Stimulated activated CD4-positive, alpha-beta T cell treated with anti-CD3 and anti-CD28 coated beads, Interleukin-4, amount 100 ng/mL, for 24 hours (primary cell): ENCODE results near the gene PUSL1.

Experiments used
- DNase-seq: peaks from one replicate; pipeline ENCODE4 v3.0.0-alpha.2; 2020

Gene PUSL1, protein sequence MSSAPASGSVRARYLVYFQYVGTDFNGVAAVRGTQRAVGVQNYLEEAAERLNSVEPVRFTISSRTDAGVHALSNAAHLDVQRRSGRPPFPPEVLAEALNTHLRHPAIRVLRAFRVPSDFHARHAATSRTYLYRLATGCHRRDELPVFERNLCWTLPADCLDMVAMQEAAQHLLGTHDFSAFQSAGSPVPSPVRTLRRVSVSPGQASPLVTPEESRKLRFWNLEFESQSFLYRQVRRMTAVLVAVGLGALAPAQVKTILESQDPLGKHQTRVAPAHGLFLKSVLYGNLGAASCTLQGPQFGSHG

DNA sequence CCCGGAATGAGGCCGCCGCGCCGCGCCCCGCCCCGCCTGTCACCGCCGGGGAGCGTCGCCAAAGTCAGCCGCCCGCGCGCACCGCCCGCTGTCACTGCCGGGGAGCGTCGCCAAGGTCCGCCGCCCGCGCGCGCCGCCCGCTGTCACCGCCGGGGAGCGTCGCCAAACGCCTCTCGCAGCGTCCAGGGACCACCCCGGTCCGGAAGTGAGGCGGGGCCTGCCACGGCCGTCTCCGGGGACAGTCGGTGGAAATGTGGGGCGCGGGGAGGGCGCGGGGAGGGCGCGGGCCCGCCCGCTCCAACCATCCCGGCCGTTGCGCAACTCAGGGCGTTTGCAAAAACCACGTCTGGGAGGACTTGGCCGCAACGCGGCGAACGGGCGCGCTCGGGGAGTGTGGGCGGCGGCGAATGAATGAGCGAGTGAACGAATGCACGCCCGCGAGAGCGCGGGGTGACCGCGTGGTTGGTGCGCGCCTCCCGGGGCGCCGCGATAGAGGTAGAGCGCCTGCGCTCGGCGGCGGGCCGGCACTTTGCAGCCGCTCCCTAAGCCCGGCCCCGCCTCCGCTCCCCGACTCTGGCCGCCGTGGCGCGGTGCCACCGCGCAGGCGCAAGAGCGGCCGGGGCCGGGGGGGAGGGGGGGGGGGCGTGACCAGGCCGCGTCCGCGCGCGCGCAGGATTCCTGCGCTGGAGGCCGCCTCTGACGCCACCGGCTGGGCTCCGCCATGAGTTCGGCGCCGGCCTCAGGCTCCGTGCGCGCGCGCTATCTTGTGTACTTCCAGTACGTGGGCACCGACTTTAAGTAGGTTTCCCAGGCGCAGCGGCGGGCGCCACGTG is at the start of gene PUSL1, which contains the start of gene ACAP3:
Gene PUSL1, plus strand, starts transcription at position 675 of the 833 bp plus-strand sequence. Its CDS starts 47 bp downstream, at position 722.
Gene ACAP3, minus strand, starts transcription at position 8 of the 833 bp plus-strand sequence. CDS start 115 bp downstream, outside the sequence.
- peak; percentile 87 for DNase-seq

DNA sequence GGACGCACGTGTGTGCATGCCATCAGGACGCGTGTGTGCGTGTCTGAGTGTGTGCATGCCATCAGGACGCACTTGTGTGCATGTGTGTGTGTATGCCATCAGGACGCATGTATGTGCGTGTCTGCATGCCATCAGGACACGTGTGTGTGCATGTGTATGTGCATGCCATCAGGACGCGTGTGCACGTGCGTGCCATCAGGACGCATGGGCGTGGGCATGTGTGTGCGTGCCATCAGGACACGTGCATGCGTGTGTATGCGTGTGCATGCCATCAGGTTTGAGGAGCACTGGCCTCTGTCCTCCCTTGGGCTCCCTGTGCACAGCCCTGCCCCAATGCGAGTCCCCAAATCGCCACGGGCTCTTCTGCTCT is 49.3 kb upstream of the PUSL1 start:
- no peak for DNase-seq

DNA sequence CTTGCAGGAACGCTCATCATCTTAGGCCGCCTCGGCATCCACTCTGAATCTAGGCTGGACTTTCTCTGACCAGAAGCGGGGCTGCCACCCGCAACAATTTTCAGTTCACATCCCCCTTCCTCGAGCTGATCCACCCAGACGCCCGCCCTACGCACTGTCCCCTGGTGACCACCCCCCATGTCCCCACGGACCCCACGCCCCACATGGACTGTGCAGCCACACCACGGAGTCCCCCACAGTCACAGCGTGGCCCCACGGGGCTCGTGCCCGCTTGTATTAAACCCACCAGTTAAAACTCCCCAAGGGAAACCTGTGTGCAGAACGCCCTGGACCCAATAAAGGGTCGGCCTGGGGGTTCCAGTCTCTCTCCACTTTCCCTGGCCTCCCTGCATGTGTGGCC is 48.9 kb upstream of the PUSL1 start:
- no peak for DNase-seq

DNA sequence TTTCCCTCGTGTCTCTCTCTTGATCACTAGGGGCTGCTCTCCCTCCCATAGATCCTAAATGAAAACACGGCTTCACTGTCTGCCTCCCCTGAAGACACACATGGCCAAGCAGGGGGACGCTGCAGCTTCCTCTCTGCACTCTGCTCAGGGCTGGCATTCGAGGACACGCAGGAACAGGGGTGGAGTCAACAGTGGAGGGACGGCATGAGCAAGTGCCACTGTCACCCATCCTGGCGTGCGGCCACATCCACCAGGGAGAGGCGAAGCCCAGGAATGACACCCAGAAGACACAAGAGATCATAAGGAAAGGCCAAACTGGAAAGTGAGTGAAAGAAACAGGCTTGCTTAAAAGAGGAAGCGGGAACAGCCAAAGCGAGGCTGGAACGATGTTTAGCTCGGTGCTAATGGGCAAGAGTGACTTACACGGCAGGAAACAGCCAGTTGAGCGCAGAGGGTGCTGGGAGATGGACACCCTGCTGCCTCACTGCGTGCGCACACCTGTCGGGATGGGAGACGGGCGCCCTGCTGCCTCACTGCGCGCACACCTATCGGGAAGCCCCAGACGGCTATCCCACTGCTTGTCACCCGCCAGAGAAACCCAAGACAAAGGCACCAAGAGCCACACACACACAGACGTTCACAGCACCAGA is 48.3 kb upstream of the PUSL1 start:
- no peak for DNase-seq

DNA sequence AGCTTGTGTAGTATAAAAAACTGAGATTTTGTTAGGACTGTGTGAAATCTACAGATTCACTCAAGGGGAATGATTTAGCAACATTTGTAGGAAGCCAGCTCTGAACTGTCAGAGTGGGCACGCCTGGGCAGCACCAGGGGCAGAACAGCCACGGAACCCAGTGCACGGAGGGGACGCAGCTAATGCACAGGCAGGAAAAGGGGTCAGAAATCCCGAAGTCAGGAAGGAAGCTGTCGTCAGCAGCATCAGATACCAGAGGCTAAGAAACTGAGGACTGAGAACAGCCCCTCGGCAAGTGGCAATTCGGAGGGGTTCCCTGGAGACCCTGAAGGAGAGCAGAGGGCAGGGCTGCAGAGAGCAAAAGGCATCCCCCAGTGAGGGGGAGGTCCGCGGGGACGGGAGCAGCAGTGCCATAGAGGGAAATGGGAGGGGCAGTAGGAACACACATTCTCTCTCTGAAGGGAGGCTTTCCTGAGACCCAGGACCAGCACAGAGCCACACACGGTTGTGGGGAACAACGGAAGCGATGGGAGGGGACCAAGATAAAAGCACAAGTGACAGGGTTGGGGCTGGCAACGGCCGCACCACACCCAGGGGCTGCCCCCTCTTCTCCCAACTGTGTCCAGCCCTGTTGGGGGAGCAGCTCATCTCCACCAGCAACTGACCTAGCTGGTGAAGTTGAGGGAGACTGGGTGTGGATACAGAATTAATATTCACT is 47.4 kb upstream of the PUSL1 start:
- no peak for DNase-seq

DNA sequence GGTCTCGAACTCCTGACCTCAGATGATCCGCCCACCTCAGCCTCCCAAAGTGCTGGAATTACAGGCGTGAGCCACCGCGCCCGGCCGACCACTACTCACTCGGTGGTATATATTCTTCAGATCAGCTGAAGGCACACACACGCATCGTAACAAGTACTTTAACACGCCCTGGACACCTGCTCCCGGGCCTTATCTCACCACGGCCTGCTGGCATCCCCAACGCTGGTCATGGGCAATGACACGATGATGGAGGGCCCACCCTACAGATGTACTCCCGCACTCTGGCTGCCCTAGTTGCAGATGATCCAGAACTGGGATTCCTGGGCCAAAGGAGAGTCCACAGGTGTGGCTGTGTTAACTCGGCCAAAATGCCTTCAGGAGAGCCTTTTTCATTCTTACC is 46.3 kb upstream of the PUSL1 start:
- no peak for DNase-seq

DNA sequence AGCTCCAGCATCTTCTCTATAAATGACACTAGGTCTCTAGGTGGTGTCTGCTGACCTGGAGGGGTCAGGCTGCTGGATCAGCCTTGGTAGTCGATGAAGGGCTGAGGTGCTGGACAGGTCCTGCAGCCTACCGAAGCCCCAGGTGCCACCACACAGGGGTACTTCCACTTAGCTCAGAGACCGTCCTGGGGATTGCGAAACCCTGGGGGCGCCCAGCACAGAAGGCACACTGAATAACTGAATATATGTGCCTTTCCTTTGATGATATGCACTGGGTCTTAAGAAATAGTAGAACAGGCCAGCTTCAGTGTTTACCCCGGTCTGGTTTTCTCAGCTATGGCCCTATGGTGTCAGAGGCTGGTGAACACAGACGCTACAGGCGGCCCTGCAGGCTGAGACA is 45.6 kb upstream of the PUSL1 start:
- no peak for DNase-seq

DNA sequence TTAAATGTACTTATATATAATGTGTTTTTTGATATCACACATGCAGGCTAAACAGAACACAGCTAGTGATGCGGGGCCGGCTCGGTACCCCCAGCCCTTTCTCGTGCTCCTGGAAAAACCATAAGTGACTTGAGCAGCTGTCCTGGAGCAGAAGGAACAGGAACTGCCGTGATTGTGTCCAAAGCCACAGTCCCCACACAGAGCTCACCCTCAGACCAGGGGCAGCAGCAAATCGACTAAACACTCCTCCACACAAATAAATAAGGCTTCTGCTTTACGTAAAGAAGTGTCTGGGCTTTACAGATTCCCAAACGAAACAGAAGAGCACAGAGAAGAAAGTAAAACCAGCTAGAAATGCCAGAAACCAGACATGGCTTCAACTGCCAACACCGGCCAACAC is 44.4 kb upstream of the PUSL1 start:
- no peak for DNase-seq

DNA sequence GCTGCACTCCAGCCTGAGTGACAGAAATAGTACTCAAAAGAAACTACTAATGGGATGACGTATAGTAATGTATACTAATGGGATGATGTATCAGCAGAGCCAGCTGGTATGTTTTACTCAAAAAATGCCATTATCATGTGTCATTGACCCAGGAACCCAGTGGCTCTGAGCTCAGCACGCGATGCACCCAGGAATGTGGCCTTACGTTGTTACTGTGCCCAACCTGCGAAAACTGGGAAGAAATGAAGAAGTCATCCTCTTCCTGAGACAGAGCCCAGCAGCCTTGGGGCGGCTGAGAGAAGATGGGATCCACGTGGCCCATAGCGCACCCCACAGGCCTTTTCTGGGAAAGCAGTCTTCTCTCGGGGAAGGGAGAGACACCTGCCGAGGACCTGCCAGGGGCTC is 43.5 kb upstream of the PUSL1 start:
- no peak for DNase-seq

DNA sequence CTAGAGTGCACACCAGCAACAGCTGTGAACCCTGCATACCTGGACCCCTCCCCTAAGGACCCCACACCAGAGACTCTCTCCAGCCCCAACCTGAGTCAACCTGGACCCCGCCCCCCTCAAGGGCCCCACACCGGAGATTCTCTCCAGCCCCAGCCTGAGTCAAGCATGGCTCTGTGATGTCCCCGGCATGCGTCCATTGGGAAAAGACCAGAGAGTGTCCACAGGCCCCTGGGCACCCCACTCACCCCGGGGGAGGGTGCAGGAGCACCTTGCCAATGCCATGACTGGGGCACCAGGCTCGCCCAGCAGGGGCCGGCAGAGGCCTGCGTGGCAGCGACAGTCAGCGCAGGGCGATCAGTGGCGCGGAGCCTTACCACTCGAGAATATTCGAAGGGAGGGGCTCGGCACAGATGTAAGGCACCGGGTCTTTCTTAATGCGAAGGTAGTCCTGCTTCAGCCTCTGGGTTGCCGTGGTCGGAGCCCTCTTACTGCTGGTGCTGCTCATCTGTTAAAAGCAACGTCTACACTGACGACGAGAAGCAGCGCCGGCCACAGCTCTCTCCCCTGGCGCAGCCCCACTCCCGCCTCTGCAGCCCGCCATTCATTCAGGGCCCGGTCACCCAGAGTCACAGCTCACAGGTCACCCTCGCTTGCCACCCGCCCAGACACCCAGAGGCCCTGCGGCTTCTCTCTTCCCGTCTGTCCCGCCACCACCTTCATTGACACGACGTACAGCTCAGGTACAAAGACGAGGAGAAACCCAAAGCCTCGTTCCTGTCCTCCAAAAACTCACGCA is 40.7 kb upstream of the PUSL1 start:
- DNase-seq, result no peak

DNA sequence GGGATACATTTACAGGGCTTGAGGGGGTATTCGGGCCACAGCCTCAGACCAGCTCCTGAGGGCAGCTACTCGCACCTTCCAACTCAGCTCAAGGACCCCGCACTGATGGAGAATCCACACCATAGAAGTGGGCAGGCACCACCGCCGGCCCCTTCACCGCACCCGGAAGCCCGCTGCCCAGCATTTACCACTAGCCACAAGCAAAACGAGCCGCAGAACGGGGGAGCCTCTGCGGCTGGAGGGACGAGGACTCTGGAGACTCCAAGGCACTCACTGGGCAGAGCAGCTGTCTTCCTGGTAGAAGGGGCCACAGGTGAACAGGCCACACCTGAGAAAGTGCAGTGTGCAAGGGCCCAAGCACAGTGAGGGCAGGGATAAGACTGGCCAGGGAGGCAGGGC is 40.1 kb upstream of the PUSL1 start:
- no peak for DNase-seq

DNA sequence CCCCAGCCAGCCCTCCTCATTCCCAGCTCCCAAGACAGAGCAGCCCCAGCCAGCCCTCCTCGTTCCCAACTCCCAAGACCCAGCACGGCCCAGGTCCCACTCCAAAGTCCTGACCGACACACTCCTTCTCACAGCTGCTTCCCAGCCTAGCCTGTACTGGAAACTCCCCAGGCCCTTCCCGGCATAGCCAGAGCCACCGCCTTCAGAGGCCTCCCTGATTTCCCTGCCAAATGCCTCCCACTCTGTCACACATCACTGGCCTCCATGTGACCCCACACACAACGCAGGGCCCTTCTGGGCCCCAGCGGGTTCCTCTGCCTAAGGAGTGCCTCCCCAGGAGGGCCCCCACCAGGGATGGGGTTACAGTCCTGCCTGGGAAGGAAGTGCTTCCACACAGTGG is 37.6 kb upstream of the PUSL1 start:
- no peak for DNase-seq

DNA sequence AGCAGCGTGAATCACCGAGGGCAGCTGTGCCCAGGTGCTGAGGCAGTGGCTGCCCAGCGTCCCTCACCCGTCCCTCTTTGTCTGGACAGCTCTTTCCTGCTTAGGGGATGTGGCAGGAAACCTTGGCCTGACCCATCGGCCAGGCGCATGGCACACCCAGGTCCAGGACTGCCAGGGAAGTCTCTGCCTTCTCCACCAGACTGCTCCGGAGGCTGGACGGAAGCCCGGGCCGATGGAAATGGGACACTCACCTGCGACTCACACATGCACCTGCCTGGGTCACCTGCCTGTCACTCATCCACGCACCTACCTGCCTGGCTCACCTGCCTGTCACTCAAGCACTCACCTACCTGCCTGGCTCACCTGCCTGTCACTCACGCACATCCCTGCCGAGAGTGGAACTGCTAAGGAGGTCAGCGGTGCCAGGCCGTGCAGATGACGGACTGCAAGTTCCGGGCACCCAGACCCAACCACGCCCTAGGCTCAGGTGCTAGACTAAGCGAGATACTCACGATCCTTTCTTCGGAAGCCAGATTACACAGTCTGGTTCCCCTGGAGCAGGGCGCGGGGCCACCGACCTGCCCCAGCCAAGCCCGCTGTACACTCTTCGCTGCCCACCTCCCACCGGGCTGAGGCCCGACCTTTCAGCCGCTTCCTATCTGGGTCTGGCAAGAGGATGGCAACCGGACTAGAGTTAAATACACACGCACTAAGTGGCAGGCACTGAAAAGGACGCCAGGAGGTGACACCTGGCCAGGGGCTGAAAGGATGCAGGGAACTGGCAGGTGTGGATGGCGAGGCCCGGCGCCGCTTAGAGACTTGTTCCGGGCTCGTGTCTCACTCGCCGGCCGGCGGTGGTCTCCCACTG is 35.8 kb upstream of the PUSL1 start:
- DNase-seq, result no peak

DNA sequence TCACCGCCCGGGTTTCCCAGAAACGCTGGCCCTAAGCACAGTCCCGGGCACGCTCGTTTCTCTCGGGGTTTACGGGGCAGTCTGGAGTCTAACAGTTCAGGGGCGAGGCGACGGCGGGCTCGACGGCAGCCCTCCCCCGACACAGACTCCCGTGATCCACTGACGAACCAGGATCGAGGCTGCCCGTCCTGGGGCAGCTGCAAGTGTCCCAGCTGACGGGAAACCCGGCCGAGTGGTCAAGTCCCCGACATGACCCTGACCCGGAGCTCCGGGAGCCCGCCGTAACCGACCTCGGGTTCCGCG is 35.2 kb upstream of the PUSL1 start:
- DNase-seq, result no peak

DNA sequence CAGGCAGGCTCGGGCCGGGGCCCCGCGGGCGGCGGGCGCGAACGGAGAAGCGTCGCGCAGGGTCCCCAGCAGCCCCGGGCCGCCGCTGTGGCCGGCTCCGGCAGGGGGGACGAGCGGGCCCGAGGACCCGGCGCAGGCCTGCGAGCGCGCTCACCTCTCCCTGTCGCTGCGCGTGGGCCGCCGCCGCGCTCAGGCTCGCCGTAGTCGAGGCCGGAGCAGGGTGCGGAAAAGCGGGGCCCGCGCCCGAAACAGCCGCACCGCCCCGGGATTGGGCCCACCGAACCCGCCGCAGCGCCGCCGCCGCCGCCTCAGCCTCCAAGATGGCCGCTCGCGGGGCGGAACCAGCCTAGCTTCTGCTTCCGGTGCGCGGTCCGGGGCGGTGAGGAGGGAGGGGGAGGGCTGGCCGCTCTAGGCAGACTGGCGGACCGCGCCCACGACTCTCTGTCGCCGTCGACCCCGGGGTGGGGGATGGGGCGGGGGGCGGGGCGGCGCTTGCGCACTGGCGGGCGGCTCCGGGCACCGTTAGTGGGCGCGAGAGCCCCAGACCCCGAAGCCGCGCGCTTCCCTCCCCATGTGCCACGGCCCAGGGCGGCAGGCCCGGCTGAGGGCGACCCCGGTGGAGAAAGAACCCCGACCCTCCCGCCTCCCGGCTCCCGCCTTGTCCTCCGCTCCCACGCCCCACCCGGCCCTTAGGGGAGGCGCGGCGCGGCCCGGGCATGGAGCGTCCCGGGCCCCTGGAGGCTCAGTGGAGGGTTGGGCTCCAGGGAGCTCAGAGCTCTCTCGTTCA is 34.7 kb upstream of the PUSL1 start, which contains the start of gene UBE2J2:
Gene UBE2J2, minus strand, starts transcription at position 343 of the 787 bp plus-strand sequence. CDS start 5,862 bp downstream, outside the sequence.
- peak; percentile 95 for DNase-seq

DNA sequence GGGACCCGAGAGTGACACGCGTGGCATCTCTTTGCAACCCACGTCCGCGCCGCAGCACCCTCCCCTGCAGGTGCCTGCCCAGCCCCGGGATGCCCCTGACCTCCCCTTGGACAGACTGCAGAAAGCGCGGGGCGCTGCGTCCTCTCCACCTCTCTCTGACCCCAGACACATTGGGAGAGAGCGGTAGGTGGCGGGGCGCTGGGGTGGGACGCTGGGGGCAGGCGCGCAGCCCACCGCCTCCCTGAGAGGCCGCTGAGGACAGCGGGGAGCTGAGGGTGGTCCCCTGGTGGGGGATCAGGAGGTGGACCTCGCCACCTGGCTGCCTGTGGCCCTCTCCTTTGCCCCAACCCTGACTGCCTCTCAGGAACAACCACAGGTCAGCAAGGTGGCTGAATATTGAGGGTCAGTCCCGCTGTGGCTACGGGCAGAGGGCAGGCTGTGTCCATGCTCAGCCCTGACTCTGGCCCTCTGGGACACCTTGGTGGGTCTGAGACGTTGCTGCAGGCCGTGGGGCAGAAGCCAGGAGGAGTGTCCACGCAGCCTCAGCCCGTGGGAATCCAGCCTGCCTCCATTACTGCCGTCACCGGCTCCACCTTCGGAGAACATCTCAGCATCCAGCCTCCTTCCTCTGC is 34.0 kb upstream of the PUSL1 start:
- no peak for DNase-seq

DNA sequence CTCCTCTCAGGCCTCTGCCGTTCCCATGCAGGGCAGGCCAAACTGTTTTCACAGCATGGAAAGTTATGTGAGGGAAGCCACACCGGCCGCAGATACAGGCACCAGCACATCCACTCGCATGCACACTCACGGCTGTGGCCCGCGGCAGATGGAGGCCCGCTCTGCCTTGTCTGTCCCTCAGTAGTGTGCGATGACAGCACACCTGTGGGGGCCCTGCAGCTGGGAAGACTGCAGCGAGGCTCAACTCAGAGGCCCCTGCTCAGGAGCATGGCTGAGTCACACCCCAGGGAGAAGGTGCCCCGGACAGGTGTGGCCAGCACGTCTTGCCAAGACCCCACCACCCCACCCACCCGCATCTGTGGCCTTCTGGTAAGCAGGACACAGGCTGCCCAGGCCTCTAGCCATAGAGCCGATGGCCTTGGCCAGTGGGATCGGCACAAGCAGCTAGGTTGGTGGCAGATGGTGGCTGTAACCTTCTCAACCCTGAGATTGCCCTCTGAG is 33.4 kb upstream of the PUSL1 start:
- no peak for DNase-seq

DNA sequence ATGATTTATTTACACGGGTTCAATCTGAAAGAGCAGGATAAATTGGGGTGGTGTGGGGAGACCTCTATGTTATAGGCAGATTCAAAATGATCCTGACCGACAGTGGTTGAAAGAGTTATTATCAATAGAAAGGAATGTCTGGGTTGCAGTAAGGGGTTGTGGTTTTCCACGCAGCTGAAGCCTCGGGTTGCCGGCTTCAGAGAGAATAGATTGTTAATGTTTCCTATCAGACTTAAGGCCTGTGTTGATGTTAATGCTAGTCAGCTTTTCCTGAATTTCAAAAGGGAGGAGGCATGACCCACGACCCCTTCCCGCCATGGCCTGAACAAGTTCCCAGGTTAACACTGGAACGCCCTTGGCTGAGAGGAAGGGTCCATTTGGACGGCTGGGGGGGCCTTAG is 32.6 kb upstream of the PUSL1 start:
- DNase-seq, result no peak

DNA sequence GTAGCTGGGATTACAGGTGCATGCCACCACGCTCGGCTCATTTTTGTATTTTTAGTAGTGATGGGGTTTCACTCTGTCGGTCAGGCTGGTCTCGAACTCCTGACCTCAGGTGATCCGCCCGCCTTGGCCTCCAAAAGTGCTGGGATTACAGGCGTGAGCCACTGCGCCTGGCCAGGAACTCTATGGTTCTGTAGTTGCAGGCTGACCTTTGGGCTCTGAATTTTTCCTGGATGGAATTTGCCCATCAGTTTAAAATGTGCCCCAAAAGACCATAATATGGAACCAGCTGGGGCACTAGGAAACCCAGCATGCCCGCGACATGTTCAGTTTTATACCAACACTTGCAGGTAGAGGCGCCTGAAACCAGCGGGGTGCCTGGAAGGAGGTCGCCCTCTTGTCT is 29.8 kb upstream of the PUSL1 start:
- DNase-seq, result no peak

DNA sequence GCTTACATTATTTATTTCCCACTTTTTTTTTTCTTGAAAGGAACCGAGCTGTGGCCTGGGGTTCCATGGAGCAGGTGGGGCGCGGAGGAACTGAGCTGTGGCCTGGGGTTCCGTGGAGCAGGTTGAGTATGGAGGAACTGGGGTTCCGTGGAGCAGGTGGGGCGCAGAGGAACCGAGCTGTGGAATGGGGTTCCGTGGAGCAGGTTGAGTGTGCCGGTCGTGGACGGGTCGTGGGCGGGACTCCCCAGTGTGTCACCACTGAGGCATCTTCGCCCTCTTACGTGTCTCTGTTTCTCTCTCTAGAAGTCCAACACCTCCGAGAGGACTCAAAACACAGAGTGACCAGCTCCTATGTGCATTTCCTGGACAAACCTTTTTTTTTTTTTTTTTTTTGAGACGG is 29.4 kb upstream of the PUSL1 start:
- no peak for DNase-seq
